Astrocyte of the cerebellum (primary cell): ENCODE data around the gene CFAP70.

ENCODE experiments used
- DNase-seq: peaks from one replicate; pipeline ENCODE4 v3.0.0-alpha.2; 2011; ENCODE audit warnings: low read depth
- H3K4me3 ChIP-seq: 2 replicates; pipeline ENCODE4 v1.5.1; 2011; ENCODE audit warnings: mild to moderate bottlenecking, low read depth, low read length, moderate library complexity
- CTCF ChIP-seq: IDR thresholded peaks from 2 replicates; pipeline ENCODE4 v1.5.1; 2012; ENCODE audit warnings: low read length, low read depth, moderate library complexity, mild to moderate bottlenecking; ENCODE audit errors: missing control alignments
- in situ Hi-C: cut with HindIII; loops from 2 replicates; pipeline ENCODE4 v1.10.0; 2017; ENCODE audit warnings: low sequenced_read_pairs

The CFAP70 gene

GRCh38 chr10:73357166-73357565 is 1.5 kb downstream of the CFAP70 start:
- H3K4me3 ChIP-seq, result no peak overlapping the region
- TF ChIP-seq CTCF, result no peak
- in situ Hi-C loops, result loop anchor here (5.0 kb wide), 1 partner anchor 60 kb away; no protein-coding TSS in a partner anchor
- no peak for DNase-seq

- DNase-seq, result no peak
- H3K4me3 ChIP-seq, result no peak overlapping the region
- no peak for TF ChIP-seq CTCF
- in situ Hi-C loops, result no loop called here
Observed at GRCh38 chr10:73344269-73344668, 14.4 kb downstream of the CFAP70 start.

- no peak for DNase-seq
- no peak for TF ChIP-seq CTCF
- no peak overlapping the region for H3K4me3 ChIP-seq
- in situ Hi-C loops, result no loop called here
Observed at GRCh38 chr10:73340121-73340520, 18.5 kb downstream of the CFAP70 start.

- no peak for DNase-seq
- H3K4me3 ChIP-seq, result no peak overlapping the region
- no peak for TF ChIP-seq CTCF
- in situ Hi-C loops, result no loop called here
Observed at GRCh38 chr10:73339436-73339835, 19.2 kb downstream of the CFAP70 start.

GRCh38 chr10:73338801-73339368 is 19.8 kb downstream of the CFAP70 start:
- no peak for TF ChIP-seq CTCF
- no peak for DNase-seq
- no peak overlapping the region for H3K4me3 ChIP-seq
- in situ Hi-C loops, result no loop called here

GRCh38 chr10:73333202-73333601 is 25.5 kb downstream of the CFAP70 start:
- no peak overlapping the region for H3K4me3 ChIP-seq
- no peak for TF ChIP-seq CTCF
- in situ Hi-C loops, result no loop called here
- DNase-seq, result no peak
